IMR-90 (cell line): ENCODE results near the gene RBKS. TPM values are rescaled to one million over a fixed set of nuclear protein-coding genes. Genes with fewer than 3 reads are reported as not detected.

Source experiments
- ATAC-seq: fragments of 200-7000 bp; cut with Tn5 transposase; 2 replicates; pipeline ENCODE4 v1.9.1; 2020; ENCODE audit warnings: low read depth, mild to moderate bottlenecking, moderate library complexity
- BruUV-seq: library from RNA; stranded (reverse); fragments of 400-500 nt; replicated peaks from 2 replicates; lab custom pipeline; 2021; lab: Mats Ljungman, UMichigan
- CTCF ChIA-PET: fragments of 300-600 bp; formaldehyde crosslinking; extraction: SDS; loops from one replicate; lab custom pipeline; 2021; ENCODE audit warnings: antibody characterized with exemption; lab: Yijun Ruan, JAX
- POLR2A ChIA-PET: fragments of 300-600 bp; sonication (Branson Sonifier 250); formaldehyde crosslinking; loops from one replicate; lab custom pipeline; 2022; ENCODE audit warnings: antibody characterized with exemption; ENCODE audit not compliant: unreplicated experiment; lab: Charles Lee
- DNase-seq: peaks from one replicate; pipeline ENCODE4 v3.0.0; 2013
- H2AFZ ChIP-seq: replicated peaks from 2 replicates; pipeline ENCODE3; 2013; ENCODE audit warnings: low read length, mild to moderate bottlenecking; ENCODE audit not compliant: poor library complexity
- H2AK5ac ChIP-seq: 2 replicates; pipeline ENCODE4 v1.6.1; 2013; ENCODE audit warnings: low read depth, low read length, inconsistent platforms
- H2AK9ac ChIP-seq: replicated peaks from 2 replicates; pipeline ENCODE3; 2013; ENCODE audit warnings: mild to moderate bottlenecking, low read depth, low read length, moderate library complexity; ENCODE audit not compliant: poor library complexity
- H2BK120ac ChIP-seq: 2 replicates; pipeline ENCODE4 v1.6.1; 2013; ENCODE audit warnings: low read depth, low read length, inconsistent platforms
- H2BK15ac ChIP-seq: 3 replicates; pipeline ENCODE4 v1.6.1; 2013; ENCODE audit warnings: low read depth, low read length, inconsistent platforms
- H2BK20ac ChIP-seq: 2 replicates; pipeline ENCODE4 v1.6.1; 2013; ENCODE audit warnings: low read depth, mild to moderate bottlenecking, inconsistent platforms, low read length, moderate library complexity
- H2BK5ac ChIP-seq: 2 replicates; pipeline ENCODE4 v1.6.1; 2013; ENCODE audit warnings: mild to moderate bottlenecking, low read depth, low read length, inconsistent platforms; ENCODE audit not compliant: poor library complexity, severe bottlenecking
- H3K14ac ChIP-seq: replicated peaks from 2 replicates; pipeline ENCODE4 v1.6.1; 2013; ENCODE audit warnings: low read depth, low read length, inconsistent platforms
- H3K18ac ChIP-seq: 2 replicates; pipeline ENCODE4 v1.6.1; 2013; ENCODE audit warnings: low read depth, low read length, control low read depth
- H3K23ac ChIP-seq: 2 replicates; pipeline ENCODE4 v1.6.1; 2013; ENCODE audit warnings: low read depth, low read length, inconsistent platforms
- H3K27ac ChIP-seq: 2 replicates; pipeline ENCODE4 v1.5.1; 2013; ENCODE audit warnings: mild to moderate bottlenecking, control low read depth, low read length; ENCODE audit not compliant: insufficient read depth
- H3K27me3 ChIP-seq: 2 replicates; pipeline ENCODE4 v1.6.1; 2013; ENCODE audit warnings: low read length; ENCODE audit not compliant: control insufficient read depth, insufficient read depth
- H3K36me3 ChIP-seq: 2 replicates; pipeline ENCODE4 v1.6.1; 2013; ENCODE audit warnings: low read length, mixed read lengths; ENCODE audit not compliant: control insufficient read depth, insufficient read depth
- H3K4ac ChIP-seq: 2 replicates; pipeline ENCODE4 v1.6.1; 2013; ENCODE audit warnings: low read depth, low read length, inconsistent platforms
- H3K4me1 ChIP-seq: 2 replicates; pipeline ENCODE4 v1.6.1; 2013; ENCODE audit warnings: low read length, mixed read lengths; ENCODE audit not compliant: control insufficient read depth, insufficient read depth
- H3K4me2 ChIP-seq: 2 replicates; pipeline ENCODE4 v1.6.1; 2013; ENCODE audit warnings: low read depth, mild to moderate bottlenecking, control low read depth, low read length, moderate library complexity
- H3K4me3 ChIP-seq: 2 replicates; pipeline ENCODE4 v1.5.1; 2013; ENCODE audit warnings: low read depth, mild to moderate bottlenecking, control low read depth, low read length, moderate library complexity; ENCODE audit not compliant: insufficient read depth
- H3K56ac ChIP-seq: 2 replicates; pipeline ENCODE4 v1.6.1; 2013; ENCODE audit warnings: low read length, inconsistent platforms; ENCODE audit not compliant: insufficient read depth; ENCODE audit errors: extremely low read depth
- H3K79me1 ChIP-seq, 2 experiments: 2 replicates each; pipeline ENCODE4 v1.6.1; 2013; ENCODE audit warnings: low read length in 2 of 2, inconsistent platforms in 1 of 2, low read depth in 1 of 2
- H3K9ac ChIP-seq: 2 replicates; pipeline ENCODE4 v1.6.1; 2013; ENCODE audit warnings: low read depth, low read length, control low read depth
- H3K9me1 ChIP-seq: 2 replicates; pipeline ENCODE4 v1.6.1; 2013; ENCODE audit warnings: low read length, inconsistent platforms; ENCODE audit not compliant: insufficient read depth
- H3K9me3 ChIP-seq: 2 replicates; pipeline ENCODE4 v1.6.1; 2013; ENCODE audit warnings: low read length; ENCODE audit not compliant: control insufficient read depth, insufficient read depth
- H4K20me1 ChIP-seq: 2 replicates; pipeline ENCODE4 v1.6.1; 2013; ENCODE audit warnings: low read length, inconsistent platforms; ENCODE audit not compliant: insufficient read depth
- H4K5ac ChIP-seq: 2 replicates; pipeline ENCODE4 v1.6.1; 2013; ENCODE audit warnings: mild to moderate bottlenecking, low read depth, low read length, control low read depth
- H4K8ac ChIP-seq, 2 experiments: 2 replicates each; pipeline ENCODE4 v1.6.1; 2013; ENCODE audit warnings: low read depth in 2 of 2, low read length in 2 of 2, control low read depth in 1 of 2, inconsistent platforms in 1 of 2
- H4K91ac ChIP-seq: 2 replicates; pipeline ENCODE4 v1.6.1; 2013; ENCODE audit warnings: low read depth, low read length, inconsistent platforms; ENCODE audit not compliant: insufficient read depth
- BHLHE40 ChIP-seq: fragments of 150-350 bp; IDR thresholded peaks from 2 replicates; pipeline ENCODE4 v1.6.1; 2016; ENCODE audit warnings: mild to moderate bottlenecking, low read depth, low read length
- CEBPB ChIP-seq: IDR thresholded peaks from 2 replicates; pipeline ENCODE4 v1.6.1; 2012; ENCODE audit warnings: low read depth, low read length, improper control_type of control experiment
- CHD1 ChIP-seq: IDR thresholded peaks from 2 replicates; pipeline ENCODE4 v1.6.1; 2012; ENCODE audit warnings: low read depth, low read length, improper control_type of control experiment
- FOS ChIP-seq: fragments of 150-350 bp; IDR thresholded peaks from 2 replicates; pipeline ENCODE4 v1.6.1; 2016; ENCODE audit warnings: low read depth, low read length
- MAFK ChIP-seq: IDR thresholded peaks from 2 replicates; pipeline ENCODE4 v1.6.1; 2012; ENCODE audit warnings: low read depth, low read length, improper control_type of control experiment
- MAZ ChIP-seq: IDR thresholded peaks from 2 replicates; pipeline ENCODE4 v1.6.1; 2012; ENCODE audit warnings: low read depth, mild to moderate bottlenecking, low read length, improper control_type of control experiment, moderate library complexity, borderline replicate concordance
- NFE2L2 ChIP-seq: fragments of 150-350 bp; IDR thresholded peaks from 2 replicates; pipeline ENCODE4 v1.6.1; 2016; ENCODE audit warnings: low read depth, mild to moderate bottlenecking, low read length
- POLR2A ChIP-seq: IDR thresholded peaks from 2 replicates; pipeline ENCODE4 v1.6.1; 2012; ENCODE audit warnings: mild to moderate bottlenecking, low read depth, low read length
- SMC3 ChIP-seq: fragments of 150-350 bp; IDR thresholded peaks from 2 replicates; pipeline ENCODE4 v1.6.1; 2016; ENCODE audit warnings: low read depth, mild to moderate bottlenecking, antibody characterized with exemption, low read length, moderate library complexity
- WGBS, 2 experiments: methylation state at CpG; one replicate each; pipeline versions ENCODE4 v1.1.5 to v1.1.7; 2013; ENCODE audit warnings: missing lambda C conversion rate in 2 of 2; ENCODE audit not compliant: insufficient read length in 1 of 2; ENCODE audit errors: extremely low coverage in 2 of 2; 5-methylcytosine and 5-hydroxymethylcytosine counted together
- dilution Hi-C: fragments of 300-500 bp; cut with HindIII; formaldehyde crosslinking; loops from one replicate; pipeline ENCODE4 v1.14.3; 2018; ENCODE audit warnings: low sequenced_read_pairs; ENCODE audit not compliant: unreplicated experiment
- in situ Hi-C: fragments of 300-500 bp; cut with MboI; formaldehyde crosslinking; loops from 3 replicates; pipeline ENCODE4 v1.14.3; 2019; ENCODE audit warnings: low sequenced_read_pairs, inconsistent platforms, mixed read lengths
- intact Hi-C: fragments of 100-400 bp; cut with micrococcal nuclease; formaldehyde crosslinking; loops from 2 replicates; pipeline ENCODE4 v1.10.0; 2022
- polyA plus RNA-seq, 3 experiments: library from polyadenylated mRNA; depleted of rRNA; stranded (reverse); fragments of >200 nt; gene quantifications; 2 replicates each; pipeline ENCODE4 v1.2.3, GENCODE V29; 2012; ENCODE audit warnings: low replicate concordance in 1 of 3
- total RNA-seq: library from RNA; depleted of rRNA; stranded (reverse); fragments of >200 nt; gene quantifications from 2 replicates; pipeline ENCODE4 v1.2.3, GENCODE V29; 2012
- TF ChIP-seq, protein P1 (sequence below): fragments of 150-350 bp; IDR thresholded peaks from 2 replicates; pipeline ENCODE4 v1.6.1; 2016; ENCODE audit warnings: low read depth, mild to moderate bottlenecking, low read length, moderate library complexity, borderline replicate concordance
- TF ChIP-seq, protein P2 (sequence below): fragments of 150-350 bp; IDR thresholded peaks from 2 replicates; pipeline ENCODE4 v1.6.1; 2017; ENCODE audit warnings: mild to moderate bottlenecking, antibody characterized with exemption, low read length, low read depth

Gene RBKS
- total and polyA plus RNA-seq, 2 of the 4 experiments (the other 2 are of a cell fraction) = 1.1 to 1.4 TPM

GRCh38 chr2:27739058-27739373 lies 151.2 kb downstream of the RBKS start:
- Histone ChIP-seq H3K9me1 (peaks cover 4% of the 10 kb centered on the region), H3K9ac (no peak overlapping the region), H4K5ac (no peak overlapping the region), H2BK20ac (no peak overlapping the region), H2AK9ac (no peak overlapping the region), H3K14ac (no peak overlapping the region), H3K27ac (no peak overlapping the region), H3K36me3 (no peaks in the 10 kb centered on the region), H3K23ac (no peak overlapping the region), H4K91ac (no peak overlapping the region), H3K27me3 (no peaks in the 10 kb centered on the region), H4K20me1 (no peaks in the 10 kb centered on the region), H3K79me1 (no peaks in the 10 kb centered on the region), H4K8ac (no peak overlapping the region), H3K4me2 (no peak overlapping the region), H3K9me3 (no peaks in the 10 kb centered on the region), H3K4me3 (no peak overlapping the region), H3K4ac (no peak overlapping the region), H2BK120ac (no peak overlapping the region), H3K56ac (no peak overlapping the region), H3K4me1 (peaks cover 9% of the 10 kb centered on the region), H2AK5ac (no peak overlapping the region), H3K18ac (no peak overlapping the region), H2AFZ (no peak overlapping the region), H2BK15ac (no peak overlapping the region), H2BK5ac (no peak overlapping the region)
- in situ Hi-C loops = no loop called here
- ChIA-PET POLR2A (no interaction called here), CTCF (no interaction called here)
- WGBS, 2 experiments = 92% methylated on average over 2 of the region's 4 CpGs; no CpG with 5 or more reads in 1 of the 2 experiments
- dilution Hi-C loops = no loop called here
- TF ChIP-seq, protein P1, sequence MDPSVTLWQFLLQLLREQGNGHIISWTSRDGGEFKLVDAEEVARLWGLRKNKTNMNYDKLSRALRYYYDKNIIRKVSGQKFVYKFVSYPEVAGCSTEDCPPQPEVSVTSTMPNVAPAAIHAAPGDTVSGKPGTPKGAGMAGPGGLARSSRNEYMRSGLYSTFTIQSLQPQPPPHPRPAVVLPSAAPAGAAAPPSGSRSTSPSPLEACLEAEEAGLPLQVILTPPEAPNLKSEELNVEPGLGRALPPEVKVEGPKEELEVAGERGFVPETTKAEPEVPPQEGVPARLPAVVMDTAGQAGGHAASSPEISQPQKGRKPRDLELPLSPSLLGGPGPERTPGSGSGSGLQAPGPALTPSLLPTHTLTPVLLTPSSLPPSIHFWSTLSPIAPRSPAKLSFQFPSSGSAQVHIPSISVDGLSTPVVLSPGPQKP = no peak
- TF ChIP-seq BHLHE40 = no peak
- no peak for TF ChIP-seq CEBPB
- TF ChIP-seq SMC3 = no peak
- TF ChIP-seq POLR2A = no peak
- TF ChIP-seq FOS = no peak
- TF ChIP-seq, protein P2, sequence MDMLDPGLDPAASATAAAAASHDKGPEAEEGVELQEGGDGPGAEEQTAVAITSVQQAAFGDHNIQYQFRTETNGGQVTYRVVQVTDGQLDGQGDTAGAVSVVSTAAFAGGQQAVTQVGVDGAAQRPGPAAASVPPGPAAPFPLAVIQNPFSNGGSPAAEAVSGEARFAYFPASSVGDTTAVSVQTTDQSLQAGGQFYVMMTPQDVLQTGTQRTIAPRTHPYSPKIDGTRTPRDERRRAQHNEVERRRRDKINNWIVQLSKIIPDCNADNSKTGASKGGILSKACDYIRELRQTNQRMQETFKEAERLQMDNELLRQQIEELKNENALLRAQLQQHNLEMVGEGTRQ = no peak
- no peak for TF ChIP-seq MAZ
- TF ChIP-seq CHD1 = no peak
- TF ChIP-seq MAFK = no peak
- no peak for TF ChIP-seq NFE2L2
- no peak for ATAC-seq
- DNase-seq = no peak
- BruUV-seq = no TSS peak
- intact Hi-C loops = no loop called here
